ENCODE measurements around the gene SLC6A18.

- no peak for TF ChIP-seq EP300 (IDR thresholded peaks at IDR 0.05)
- TF ChIP-seq POLR2AphosphoS5 (IDR thresholded peaks at IDR 0.05), result no peak
- no peak for TF ChIP-seq CTCF (IDR thresholded peaks at IDR 0.05)
Observed at GRCh38 chr5:1288439-1289335, 63.5 kb downstream of the SLC6A18 start.

Measured in gastroesophageal sphincter (tissue), 3 donors.